PC-3 (cell line): Measurements from ENCODE around the gene PPP2R1B.

Source experiments
- EZH2 ChIP-seq: fragments of 300-600 bp; sonication (generic); IDR thresholded peaks from one replicate; pipeline ENCODE4 v1.6.1; 2017; ENCODE audit warnings: antibody characterized with exemption, mild to moderate bottlenecking, low read length; ENCODE audit not compliant: unreplicated experiment
- TF ChIP-seq, protein P1 (sequence below): fragments of 300-600 bp; sonication (generic); conservative IDR thresholded peaks from 2 replicates; pipeline ENCODE4 v1.5.1; 2017; ENCODE audit warnings: antibody characterized with exemption, low read depth, mild to moderate bottlenecking, low read length

DNA sequence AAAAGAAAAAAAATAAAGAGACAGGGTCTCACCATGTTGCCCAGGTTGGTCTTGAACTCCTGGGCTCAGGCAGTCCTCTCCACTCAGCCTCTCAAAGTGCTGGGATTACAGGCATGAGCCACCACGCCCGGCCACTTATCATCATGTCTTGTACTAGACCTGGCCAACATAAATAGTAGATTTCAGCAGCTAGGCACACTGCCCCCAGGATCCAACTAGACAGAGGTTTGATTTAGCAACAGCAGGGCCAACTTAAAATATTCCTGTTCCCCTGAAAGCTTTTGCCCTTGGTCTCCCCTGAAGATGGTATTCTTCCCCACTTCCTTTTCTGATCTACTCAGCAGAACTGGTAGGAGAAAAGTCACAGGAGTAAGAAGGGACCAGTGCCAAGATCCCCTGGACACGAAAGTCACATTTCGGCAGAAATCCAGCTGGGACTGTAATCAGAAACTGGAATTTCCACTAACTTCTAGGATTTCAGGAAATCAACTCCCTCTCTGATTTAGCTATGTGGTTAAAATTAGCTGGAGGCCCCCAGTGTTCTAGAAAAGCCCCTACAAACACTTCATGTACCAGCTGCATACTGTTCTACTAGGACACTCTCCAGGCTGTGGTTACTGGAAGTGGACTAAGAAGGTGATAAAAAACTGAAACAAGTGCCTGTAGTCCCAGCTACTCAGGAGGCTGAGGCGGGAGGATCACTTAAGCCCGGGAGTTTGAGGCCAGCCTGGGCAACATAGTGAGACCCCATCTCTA is 8.9 kb upstream of the PPP2R1B start:
- TF ChIP-seq, protein P1, sequence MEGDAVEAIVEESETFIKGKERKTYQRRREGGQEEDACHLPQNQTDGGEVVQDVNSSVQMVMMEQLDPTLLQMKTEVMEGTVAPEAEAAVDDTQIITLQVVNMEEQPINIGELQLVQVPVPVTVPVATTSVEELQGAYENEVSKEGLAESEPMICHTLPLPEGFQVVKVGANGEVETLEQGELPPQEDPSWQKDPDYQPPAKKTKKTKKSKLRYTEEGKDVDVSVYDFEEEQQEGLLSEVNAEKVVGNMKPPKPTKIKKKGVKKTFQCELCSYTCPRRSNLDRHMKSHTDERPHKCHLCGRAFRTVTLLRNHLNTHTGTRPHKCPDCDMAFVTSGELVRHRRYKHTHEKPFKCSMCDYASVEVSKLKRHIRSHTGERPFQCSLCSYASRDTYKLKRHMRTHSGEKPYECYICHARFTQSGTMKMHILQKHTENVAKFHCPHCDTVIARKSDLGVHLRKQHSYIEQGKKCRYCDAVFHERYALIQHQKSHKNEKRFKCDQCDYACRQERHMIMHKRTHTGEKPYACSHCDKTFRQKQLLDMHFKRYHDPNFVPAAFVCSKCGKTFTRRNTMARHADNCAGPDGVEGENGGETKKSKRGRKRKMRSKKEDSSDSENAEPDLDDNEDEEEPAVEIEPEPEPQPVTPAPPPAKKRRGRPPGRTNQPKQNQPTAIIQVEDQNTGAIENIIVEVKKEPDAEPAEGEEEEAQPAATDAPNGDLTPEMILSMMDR, result no peak
- no peak for TF ChIP-seq EZH2
